ENCODE data around the gene IL13RA1. TPM values are rescaled to one million over a fixed set of nuclear protein-coding genes. Genes with fewer than 3 reads are reported as not detected.

Gene IL13RA1
- total and polyA plus RNA-seq, 2 experiments from 2014 or later = 2.7 to 6.6 TPM

DNA sequence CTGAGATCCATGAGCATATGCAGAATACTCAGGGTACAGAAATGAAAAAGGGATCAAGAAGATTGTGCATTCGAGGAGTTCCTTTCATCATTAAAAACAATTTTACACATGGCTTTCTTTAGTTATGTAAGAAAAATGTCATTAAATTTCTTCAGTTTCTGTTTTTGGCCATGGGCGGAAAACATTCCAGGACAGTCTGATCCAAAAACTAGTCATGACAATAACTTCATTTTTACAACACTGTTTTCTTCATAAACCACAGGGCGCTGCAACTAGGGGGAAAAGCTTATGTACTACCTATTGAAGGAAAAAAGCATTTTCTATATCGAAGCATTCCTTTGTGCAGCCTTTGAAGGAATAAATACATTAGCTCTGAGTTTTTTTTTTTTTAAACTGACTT lies 28.2 kb downstream of the IL13RA1 start:
- 0 out of 3 replicates have a peak, but pooled peaks cover 2% of the 10 kb centered on the region for H3K4me1 Mint-ChIP-seq

More for the DNA sequence above, 28.2 kb downstream of the IL13RA1 start:
- peaks cover 3% of the 10 kb centered on the region for H3K27me3 Mint-ChIP-seq (ENCODE audit: insufficient read depth, low read depth, poor library complexity)
- Histone ChIP-seq H3K4me1 (ENCODE audit: insufficient read depth) (no peaks in the 10 kb centered on the region), H3K4me3 (no peak overlapping the region), H4K20me1 (replicated peaks; ENCODE audit: insufficient read depth) (no peaks in the 10 kb centered on the region), H3K4me2 (no peak overlapping the region), H2AFZ (no peak overlapping the region), H3F3A (replicated peaks; ENCODE audit: low read depth) (no peaks in the 10 kb centered on the region), H3K27me3 (ENCODE audit: insufficient read depth) (no peaks in the 10 kb centered on the region), H3K9me2 (ENCODE audit: insufficient read depth) (no peaks in the 10 kb centered on the region), H3K79me2 (replicated peaks; ENCODE audit: insufficient read depth) (no peaks in the 10 kb centered on the region), H3K36me3 (ENCODE audit: insufficient read depth) (no peaks in the 10 kb centered on the region), H3K27ac (ENCODE audit: low read depth) (no peak overlapping the region)
- no peaks in the 10 kb centered on the region; the same call in 1 of the 3 replicates for H3K9me3 Mint-ChIP-seq
- ATAC-seq = no peak
- no peak overlapping the region for H3K4me3 Mint-ChIP-seq
- no peak for TF ChIP-seq STAT1 (IDR thresholded peaks at IDR 0.05; ENCODE audit: unreplicated experiment)
- TF ChIP-seq ZNF331 (CRISPR knock-in tag; IDR thresholded peaks at IDR 0.05; ENCODE audit: low read depth) = no peak
- TF ChIP-seq, protein P1, sequence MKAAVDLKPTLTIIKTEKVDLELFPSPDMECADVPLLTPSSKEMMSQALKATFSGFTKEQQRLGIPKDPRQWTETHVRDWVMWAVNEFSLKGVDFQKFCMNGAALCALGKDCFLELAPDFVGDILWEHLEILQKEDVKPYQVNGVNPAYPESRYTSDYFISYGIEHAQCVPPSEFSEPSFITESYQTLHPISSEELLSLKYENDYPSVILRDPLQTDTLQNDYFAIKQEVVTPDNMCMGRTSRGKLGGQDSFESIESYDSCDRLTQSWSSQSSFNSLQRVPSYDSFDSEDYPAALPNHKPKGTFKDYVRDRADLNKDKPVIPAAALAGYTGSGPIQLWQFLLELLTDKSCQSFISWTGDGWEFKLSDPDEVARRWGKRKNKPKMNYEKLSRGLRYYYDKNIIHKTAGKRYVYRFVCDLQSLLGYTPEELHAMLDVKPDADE (IDR thresholded peaks at IDR 0.05) = no peak
- TF ChIP-seq JUNB (IDR thresholded peaks at IDR 0.05; ENCODE audit: unreplicated experiment) = no peak
- TF ChIP-seq, protein P2, sequence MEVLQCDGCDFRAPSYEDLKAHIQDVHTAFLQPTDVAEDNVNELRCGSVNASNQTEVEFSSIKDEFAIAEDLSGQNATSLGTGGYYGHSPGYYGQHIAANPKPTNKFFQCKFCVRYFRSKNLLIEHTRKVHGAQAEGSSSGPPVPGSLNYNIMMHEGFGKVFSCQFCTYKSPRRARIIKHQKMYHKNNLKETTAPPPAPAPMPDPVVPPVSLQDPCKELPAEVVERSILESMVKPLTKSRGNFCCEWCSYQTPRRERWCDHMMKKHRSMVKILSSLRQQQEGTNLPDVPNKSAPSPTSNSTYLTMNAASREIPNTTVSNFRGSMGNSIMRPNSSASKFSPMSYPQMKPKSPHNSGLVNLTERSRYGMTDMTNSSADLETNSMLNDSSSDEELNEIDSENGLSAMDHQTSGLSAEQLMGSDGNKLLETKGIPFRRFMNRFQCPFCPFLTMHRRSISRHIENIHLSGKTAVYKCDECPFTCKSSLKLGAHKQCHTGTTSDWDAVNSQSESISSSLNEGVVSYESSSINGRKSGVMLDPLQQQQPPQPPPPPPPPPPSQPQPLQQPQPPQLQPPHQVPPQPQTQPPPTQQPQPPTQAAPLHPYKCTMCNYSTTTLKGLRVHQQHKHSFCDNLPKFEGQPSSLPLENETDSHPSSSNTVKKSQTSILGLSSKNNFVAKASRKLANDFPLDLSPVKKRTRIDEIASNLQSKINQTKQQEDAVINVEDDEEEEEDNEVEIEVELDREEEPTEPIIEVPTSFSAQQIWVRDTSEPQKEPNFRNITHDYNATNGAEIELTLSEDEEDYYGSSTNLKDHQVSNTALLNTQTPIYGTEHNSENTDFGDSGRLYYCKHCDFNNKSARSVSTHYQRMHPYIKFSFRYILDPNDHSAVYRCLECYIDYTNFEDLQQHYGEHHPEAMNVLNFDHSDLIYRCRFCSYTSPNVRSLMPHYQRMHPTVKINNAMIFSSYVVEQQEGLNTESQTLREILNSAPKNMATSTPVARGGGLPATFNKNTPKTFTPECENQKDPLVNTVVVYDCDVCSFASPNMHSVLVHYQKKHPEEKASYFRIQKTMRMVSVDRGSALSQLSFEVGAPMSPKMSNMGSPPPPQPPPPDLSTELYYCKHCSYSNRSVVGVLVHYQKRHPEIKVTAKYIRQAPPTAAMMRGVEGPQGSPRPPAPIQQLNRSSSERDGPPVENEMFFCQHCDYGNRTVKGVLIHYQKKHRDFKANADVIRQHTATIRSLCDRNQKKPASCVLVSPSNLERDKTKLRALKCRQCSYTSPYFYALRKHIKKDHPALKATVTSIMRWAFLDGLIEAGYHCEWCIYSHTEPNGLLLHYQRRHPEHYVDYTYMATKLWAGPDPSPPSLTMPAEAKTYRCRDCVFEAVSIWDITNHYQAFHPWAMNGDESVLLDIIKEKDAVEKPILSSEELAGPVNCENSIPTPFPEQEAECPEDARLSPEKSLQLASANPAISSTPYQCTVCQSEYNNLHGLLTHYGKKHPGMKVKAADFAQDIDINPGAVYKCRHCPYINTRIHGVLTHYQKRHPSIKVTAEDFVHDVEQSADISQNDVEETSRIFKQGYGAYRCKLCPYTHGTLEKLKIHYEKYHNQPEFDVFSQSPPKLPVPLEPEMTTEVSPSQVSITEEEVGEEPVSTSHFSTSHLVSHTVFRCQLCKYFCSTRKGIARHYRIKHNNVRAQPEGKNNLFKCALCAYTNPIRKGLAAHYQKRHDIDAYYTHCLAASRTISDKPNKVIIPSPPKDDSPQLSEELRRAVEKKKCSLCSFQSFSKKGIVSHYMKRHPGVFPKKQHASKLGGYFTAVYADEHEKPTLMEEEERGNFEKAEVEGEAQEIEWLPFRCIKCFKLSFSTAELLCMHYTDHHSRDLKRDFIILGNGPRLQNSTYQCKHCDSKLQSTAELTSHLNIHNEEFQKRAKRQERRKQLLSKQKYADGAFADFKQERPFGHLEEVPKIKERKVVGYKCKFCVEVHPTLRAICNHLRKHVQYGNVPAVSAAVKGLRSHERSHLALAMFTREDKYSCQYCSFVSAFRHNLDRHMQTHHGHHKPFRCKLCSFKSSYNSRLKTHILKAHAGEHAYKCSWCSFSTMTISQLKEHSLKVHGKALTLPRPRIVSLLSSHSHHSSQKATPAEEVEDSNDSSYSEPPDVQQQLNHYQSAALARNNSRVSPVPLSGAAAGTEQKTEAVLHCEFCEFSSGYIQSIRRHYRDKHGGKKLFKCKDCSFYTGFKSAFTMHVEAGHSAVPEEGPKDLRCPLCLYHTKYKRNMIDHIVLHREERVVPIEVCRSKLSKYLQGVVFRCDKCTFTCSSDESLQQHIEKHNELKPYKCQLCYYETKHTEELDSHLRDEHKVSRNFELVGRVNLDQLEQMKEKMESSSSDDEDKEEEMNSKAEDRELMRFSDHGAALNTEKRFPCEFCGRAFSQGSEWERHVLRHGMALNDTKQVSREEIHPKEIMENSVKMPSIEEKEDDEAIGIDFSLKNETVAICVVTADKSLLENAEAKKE (CRISPR knock-in tag; IDR thresholded peaks at IDR 0.05) = no peak
- TF ChIP-seq NANOG (IDR thresholded peaks at IDR 0.05; ENCODE audit: borderline replicate concordance) = no peak
- TF ChIP-seq ZNF114 (CRISPR knock-in tag; IDR thresholded peaks at IDR 0.05) = no peak
- no peak for TF ChIP-seq EZH2phosphoT487 (IDR thresholded peaks at IDR 0.05; ENCODE audit: unreplicated experiment)
- TF ChIP-seq, protein P3, sequence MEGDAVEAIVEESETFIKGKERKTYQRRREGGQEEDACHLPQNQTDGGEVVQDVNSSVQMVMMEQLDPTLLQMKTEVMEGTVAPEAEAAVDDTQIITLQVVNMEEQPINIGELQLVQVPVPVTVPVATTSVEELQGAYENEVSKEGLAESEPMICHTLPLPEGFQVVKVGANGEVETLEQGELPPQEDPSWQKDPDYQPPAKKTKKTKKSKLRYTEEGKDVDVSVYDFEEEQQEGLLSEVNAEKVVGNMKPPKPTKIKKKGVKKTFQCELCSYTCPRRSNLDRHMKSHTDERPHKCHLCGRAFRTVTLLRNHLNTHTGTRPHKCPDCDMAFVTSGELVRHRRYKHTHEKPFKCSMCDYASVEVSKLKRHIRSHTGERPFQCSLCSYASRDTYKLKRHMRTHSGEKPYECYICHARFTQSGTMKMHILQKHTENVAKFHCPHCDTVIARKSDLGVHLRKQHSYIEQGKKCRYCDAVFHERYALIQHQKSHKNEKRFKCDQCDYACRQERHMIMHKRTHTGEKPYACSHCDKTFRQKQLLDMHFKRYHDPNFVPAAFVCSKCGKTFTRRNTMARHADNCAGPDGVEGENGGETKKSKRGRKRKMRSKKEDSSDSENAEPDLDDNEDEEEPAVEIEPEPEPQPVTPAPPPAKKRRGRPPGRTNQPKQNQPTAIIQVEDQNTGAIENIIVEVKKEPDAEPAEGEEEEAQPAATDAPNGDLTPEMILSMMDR (conservative IDR thresholded peaks at IDR 0.05; ENCODE audit: low read depth in 2 of 2) = no peak
- no peak for TF ChIP-seq CREB1 (CRISPR knock-in tag; IDR thresholded peaks at IDR 0.05; ENCODE audit: low read depth)
- no peak for TF ChIP-seq EZH2 (IDR thresholded peaks at IDR 0.05; ENCODE audit: low read depth, unreplicated experiment)
- TF ChIP-seq, protein P4, sequence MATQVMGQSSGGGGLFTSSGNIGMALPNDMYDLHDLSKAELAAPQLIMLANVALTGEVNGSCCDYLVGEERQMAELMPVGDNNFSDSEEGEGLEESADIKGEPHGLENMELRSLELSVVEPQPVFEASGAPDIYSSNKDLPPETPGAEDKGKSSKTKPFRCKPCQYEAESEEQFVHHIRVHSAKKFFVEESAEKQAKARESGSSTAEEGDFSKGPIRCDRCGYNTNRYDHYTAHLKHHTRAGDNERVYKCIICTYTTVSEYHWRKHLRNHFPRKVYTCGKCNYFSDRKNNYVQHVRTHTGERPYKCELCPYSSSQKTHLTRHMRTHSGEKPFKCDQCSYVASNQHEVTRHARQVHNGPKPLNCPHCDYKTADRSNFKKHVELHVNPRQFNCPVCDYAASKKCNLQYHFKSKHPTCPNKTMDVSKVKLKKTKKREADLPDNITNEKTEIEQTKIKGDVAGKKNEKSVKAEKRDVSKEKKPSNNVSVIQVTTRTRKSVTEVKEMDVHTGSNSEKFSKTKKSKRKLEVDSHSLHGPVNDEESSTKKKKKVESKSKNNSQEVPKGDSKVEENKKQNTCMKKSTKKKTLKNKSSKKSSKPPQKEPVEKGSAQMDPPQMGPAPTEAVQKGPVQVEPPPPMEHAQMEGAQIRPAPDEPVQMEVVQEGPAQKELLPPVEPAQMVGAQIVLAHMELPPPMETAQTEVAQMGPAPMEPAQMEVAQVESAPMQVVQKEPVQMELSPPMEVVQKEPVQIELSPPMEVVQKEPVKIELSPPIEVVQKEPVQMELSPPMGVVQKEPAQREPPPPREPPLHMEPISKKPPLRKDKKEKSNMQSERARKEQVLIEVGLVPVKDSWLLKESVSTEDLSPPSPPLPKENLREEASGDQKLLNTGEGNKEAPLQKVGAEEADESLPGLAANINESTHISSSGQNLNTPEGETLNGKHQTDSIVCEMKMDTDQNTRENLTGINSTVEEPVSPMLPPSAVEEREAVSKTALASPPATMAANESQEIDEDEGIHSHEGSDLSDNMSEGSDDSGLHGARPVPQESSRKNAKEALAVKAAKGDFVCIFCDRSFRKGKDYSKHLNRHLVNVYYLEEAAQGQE (IDR thresholded peaks at IDR 0.05; ENCODE audit: unreplicated experiment) = no peak
- no peak for TF ChIP-seq POLR2AphosphoS5 (IDR thresholded peaks at IDR 0.05; ENCODE audit: low read depth)
- H3K36me3 Mint-ChIP-seq (ENCODE audit: low read depth) = no peaks in the 10 kb centered on the region
- H3K27ac Mint-ChIP-seq = no peak overlapping the region
- DNase-seq (ENCODE audit: low spot score) = no peak

Data from GM23338 (cell line).